GM19468 (cell line): ENCODE measurements around the gene INTS14.

ENCODE experiments used
- ATAC-seq: cut with Tn5 transposase; IDR thresholded peaks from one replicate; pipeline ENCODE4 v1.9.1; 2021; ENCODE audit warnings: mild to moderate bottlenecking, moderate library complexity, moderate number of reproducible peaks; ENCODE audit not compliant: unreplicated experiment; ENCODE audit errors: extremely low read depth

INTS14 gene

GRCh38 chr15:65610871-65611718 is at the start of gene INTS14:
Gene INTS14, minus strand, starts transcription at chr15:65611131. Its CDS starts 3,751 bp downstream, at chr15:65607380.
- ATAC-seq, result peak; percentile 85

- ATAC-seq, result no peak
These were observed 48.6 kb upstream of the INTS14 start for GRCh38 chr15:65659502-65660052.

GRCh38 chr15:65655457-65655856 is 44.5 kb upstream of the INTS14 start:
- no peak for ATAC-seq

- ATAC-seq, result no peak
These were observed 44.1 kb upstream of the INTS14 start for GRCh38 chr15:65655026-65655425.

- no peak for ATAC-seq
These were observed 43.0 kb upstream of the INTS14 start for GRCh38 chr15:65653801-65654521.

GRCh38 chr15:65653341-65653740 is 42.4 kb upstream of the INTS14 start:
- no peak for ATAC-seq

GRCh38 chr15:65651831-65652749 is 41.2 kb upstream of the INTS14 start:
- ATAC-seq, result no peak

- no peak for ATAC-seq
These were observed 40.1 kb upstream of the INTS14 start for GRCh38 chr15:65651042-65651322.

- no peak for ATAC-seq
These were observed 39.5 kb upstream of the INTS14 start for GRCh38 chr15:65650312-65651041.

GRCh38 chr15:65646486-65646885 is 35.6 kb upstream of the INTS14 start:
- no peak for ATAC-seq

GRCh38 chr15:65645392-65645791 is 34.5 kb upstream of the INTS14 start:
- ATAC-seq, result no peak

GRCh38 chr15:65644282-65644681 is 33.4 kb upstream of the INTS14 start:
- no peak for ATAC-seq

GRCh38 chr15:65642594-65642993 is 31.7 kb upstream of the INTS14 start:
- no peak for ATAC-seq

- ATAC-seq, result no peak
These were observed 31.0 kb upstream of the INTS14 start for GRCh38 chr15:65641768-65642475.

- no peak for ATAC-seq
These were observed 28.6 kb upstream of the INTS14 start for GRCh38 chr15:65639509-65639908.

- ATAC-seq, result no peak
These were observed 27.8 kb upstream of the INTS14 start for GRCh38 chr15:65638681-65639089.

GRCh38 chr15:65638109-65638508 is 27.2 kb upstream of the INTS14 start:
- no peak for ATAC-seq

- no peak for ATAC-seq
These were observed 23.4 kb upstream of the INTS14 start for GRCh38 chr15:65634356-65634755.

- no peak for ATAC-seq
These were observed 22.8 kb upstream of the INTS14 start for GRCh38 chr15:65633752-65634151.
